ENCODE results near the gene LRIG1.

Gene LRIG1

GRCh38 chr3:66413151-66413751 is 87.6 kb downstream of the LRIG1 start:
- no peak for DNase-seq

- no peak for DNase-seq
Measured at GRCh38 chr3:66411961-66412887, 88.6 kb downstream of the LRIG1 start.

GRCh38 chr3:66411474-66411873 is 89.3 kb downstream of the LRIG1 start:
- no peak for DNase-seq

- DNase-seq: no peak
Measured at GRCh38 chr3:66410976-66411375, 89.8 kb downstream of the LRIG1 start.

- no peak for DNase-seq
Measured at GRCh38 chr3:66409771-66410754, 90.8 kb downstream of the LRIG1 start.

- DNase-seq: peak in 1 of 2 experiments; percentile 9
Measured at GRCh38 chr3:66407611-66408218, 93.1 kb downstream of the LRIG1 start.

GRCh38 chr3:66406831-66407610 is 93.8 kb downstream of the LRIG1 start:
- DNase-seq: no peak

GRCh38 chr3:66406163-66406562 is 94.7 kb downstream of the LRIG1 start:
- no peak for DNase-seq

- DNase-seq: no peak
Measured at GRCh38 chr3:66405701-66406091, 95.1 kb downstream of the LRIG1 start.

GRCh38 chr3:66404903-66405700 is 95.7 kb downstream of the LRIG1 start:
- DNase-seq: no peak

- DNase-seq: no peak
Measured at GRCh38 chr3:66404197-66404596, 96.6 kb downstream of the LRIG1 start.

GRCh38 chr3:66403323-66403990 is 97.4 kb downstream of the LRIG1 start:
- no peak for DNase-seq

GRCh38 chr3:66402596-66403290 is 98.1 kb downstream of the LRIG1 start:
- DNase-seq: no peak

GRCh38 chr3:66401675-66402491 is 98.9 kb downstream of the LRIG1 start:
- DNase-seq: no peak

GRCh38 chr3:66401157-66401550 is 99.7 kb downstream of the LRIG1 start:
- no peak for DNase-seq

GRCh38 chr3:66400411-66401156 is 100.2 kb downstream of the LRIG1 start:
- DNase-seq: no peak

- no peak for DNase-seq
Measured at GRCh38 chr3:66399529-66400232, 101.1 kb downstream of the LRIG1 start.
